HG02610 (cell line): ENCODE data around the gene SLIT1.

ENCODE experiments used
- ATAC-seq: cut with Tn5 transposase; IDR thresholded peaks from one replicate; pipeline ENCODE4 v1.9.1; 2021; ENCODE audit warnings: mild to moderate bottlenecking, moderate library complexity; ENCODE audit not compliant: unreplicated experiment

SLIT1 gene

GRCh38 chr10:97174941-97175340, 10.8 kb downstream of the SLIT1 start:
- ATAC-seq, result no peak

- ATAC-seq, result no peak
Measured at GRCh38 chr10:97174276-97174775, 11.4 kb downstream of the SLIT1 start.

- no peak for ATAC-seq
Measured at GRCh38 chr10:97173036-97173435, 12.7 kb downstream of the SLIT1 start.

- no peak for ATAC-seq
Measured at GRCh38 chr10:97171001-97171400, 14.8 kb downstream of the SLIT1 start.

GRCh38 chr10:97169911-97170693, 15.7 kb downstream of the SLIT1 start:
- ATAC-seq, result no peak

- ATAC-seq, result no peak
Measured at GRCh38 chr10:97169063-97169462, 16.7 kb downstream of the SLIT1 start.

- ATAC-seq, result no peak
Measured at GRCh38 chr10:97168645-97169044, 17.1 kb downstream of the SLIT1 start.

- ATAC-seq, result no peak
Measured at GRCh38 chr10:97165499-97165898, 20.3 kb downstream of the SLIT1 start.

GRCh38 chr10:97163781-97164501, 21.8 kb downstream of the SLIT1 start:
- ATAC-seq, result no peak

- ATAC-seq, result no peak
Measured at GRCh38 chr10:97163181-97163580, 22.6 kb downstream of the SLIT1 start.

- no peak for ATAC-seq
Measured at GRCh38 chr10:97159646-97160305, 26.0 kb downstream of the SLIT1 start.

GRCh38 chr10:97157578-97158095, 28.1 kb downstream of the SLIT1 start:
- no peak for ATAC-seq

- ATAC-seq, result no peak
Measured at GRCh38 chr10:97154781-97155180, 31.0 kb downstream of the SLIT1 start.

- ATAC-seq, result no peak
Measured at GRCh38 chr10:97154162-97154561, 31.6 kb downstream of the SLIT1 start.

- ATAC-seq, result no peak
Measured at GRCh38 chr10:97153270-97153850, 32.4 kb downstream of the SLIT1 start.

GRCh38 chr10:97151307-97151914, 34.3 kb downstream of the SLIT1 start:
- no peak for ATAC-seq

- ATAC-seq, result no peak
Measured at GRCh38 chr10:97150616-97151015, 35.1 kb downstream of the SLIT1 start.

GRCh38 chr10:97150013-97150595, 35.7 kb downstream of the SLIT1 start:
- no peak for ATAC-seq

GRCh38 chr10:97149079-97149531, 36.7 kb downstream of the SLIT1 start:
- no peak for ATAC-seq

GRCh38 chr10:97144297-97144696, 41.5 kb downstream of the SLIT1 start:
- ATAC-seq, result no peak
